GM18511 (cell line): ENCODE results near the gene CWH43.
A peak's percentile ranks its signal among the peaks of the same experiment; 100 is the strongest.
"Not testable (repeated sequence)": the region's sequence is repeated elsewhere in the genome, so short reads cannot be mapped to it uniquely, and the experiment has no call there.

Source experiments
- ATAC-seq: cut with Tn5 transposase; IDR thresholded peaks from one replicate; pipeline ENCODE4 v1.9.1; 2021; ENCODE audit warnings: mild to moderate bottlenecking, moderate library complexity; ENCODE audit not compliant: unreplicated experiment

The CWH43 gene

DNA sequence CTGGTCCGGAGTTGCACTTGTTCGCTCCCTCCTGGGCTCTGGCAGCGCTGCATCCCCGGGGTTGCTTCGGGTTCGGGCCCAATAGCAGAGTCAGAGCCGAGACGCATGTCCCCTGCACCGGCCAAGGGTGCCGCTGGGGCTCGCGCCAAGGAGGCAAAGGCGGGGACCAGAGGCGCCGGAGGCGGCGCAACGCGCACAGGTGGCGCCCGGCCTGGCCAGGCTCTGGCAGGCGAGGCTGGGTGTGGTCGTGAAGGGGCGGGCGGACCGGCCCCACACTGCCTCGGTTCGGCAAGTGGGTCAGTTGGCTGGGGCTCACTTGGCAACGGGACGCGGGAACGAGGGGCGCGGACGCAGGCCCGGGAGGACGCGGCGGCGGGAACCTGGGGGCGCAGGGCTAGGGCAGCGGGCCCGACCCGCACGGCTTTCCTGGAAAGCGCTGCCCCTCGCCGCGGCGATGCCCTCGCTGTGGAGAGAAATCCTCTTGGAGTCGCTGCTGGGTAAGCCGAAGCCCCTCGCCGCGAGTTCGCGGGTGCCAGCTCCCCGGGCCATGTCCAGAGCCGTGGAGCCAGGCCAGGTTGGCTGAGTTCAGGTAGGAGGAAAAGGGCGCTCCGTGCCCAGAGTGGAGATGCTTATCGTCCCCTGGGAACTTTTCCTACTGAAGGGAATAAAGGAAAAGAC is at the start of gene CWH43:
CWH43 (plus strand) TSS at position 300 of the 678 bp plus-strand sequence; CDS start at position 455, 155 bp downstream.
- no peak for ATAC-seq

DNA sequence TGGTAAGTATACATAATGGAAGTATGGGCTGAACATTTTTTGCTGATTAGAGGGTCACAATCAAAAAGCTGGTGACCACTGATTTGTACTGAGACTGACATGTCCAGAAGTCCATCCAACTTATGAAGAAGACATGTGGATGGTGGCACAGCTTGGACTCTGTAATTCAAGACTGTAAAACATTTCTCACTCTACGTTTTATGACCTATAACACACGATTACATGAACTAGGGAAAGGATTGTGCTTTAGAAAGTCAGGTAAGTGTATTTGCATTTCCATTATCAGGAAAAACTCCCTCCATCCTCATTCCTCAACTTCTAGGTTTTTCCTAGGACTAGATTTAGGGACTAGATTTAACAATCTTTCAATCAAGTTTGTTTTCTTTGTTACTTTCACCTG is 49.0 kb upstream of the CWH43 start:
- ATAC-seq = no peak

DNA sequence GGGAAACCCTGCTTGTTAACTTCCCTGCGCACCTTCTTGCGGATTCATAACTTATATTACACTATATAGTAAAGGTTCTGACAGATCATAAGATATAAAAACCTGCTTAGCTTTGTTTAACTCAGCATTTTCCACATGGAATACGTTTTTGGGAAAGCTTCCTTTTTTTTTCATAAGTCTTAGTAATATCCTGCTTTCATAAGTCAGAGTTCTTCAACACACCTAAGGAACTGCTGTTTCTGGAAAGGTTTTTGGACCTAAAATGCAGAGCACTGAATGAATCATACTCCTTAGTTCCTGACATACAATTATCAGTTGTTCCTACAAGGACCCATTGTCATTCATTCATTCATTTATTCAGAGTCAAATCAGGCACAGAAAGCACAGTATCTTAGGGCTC is 47.2 kb upstream of the CWH43 start:
- ATAC-seq = no peak

GRCh38 chr4:48939785-48940184 is 46.3 kb upstream of the CWH43 start:
- ATAC-seq = no peak

GRCh38 chr4:48943387-48943786 is 42.7 kb upstream of the CWH43 start:
- ATAC-seq = no peak

- no peak for ATAC-seq
Observed at GRCh38 chr4:48944252-48944651, 41.8 kb upstream of the CWH43 start.

DNA sequence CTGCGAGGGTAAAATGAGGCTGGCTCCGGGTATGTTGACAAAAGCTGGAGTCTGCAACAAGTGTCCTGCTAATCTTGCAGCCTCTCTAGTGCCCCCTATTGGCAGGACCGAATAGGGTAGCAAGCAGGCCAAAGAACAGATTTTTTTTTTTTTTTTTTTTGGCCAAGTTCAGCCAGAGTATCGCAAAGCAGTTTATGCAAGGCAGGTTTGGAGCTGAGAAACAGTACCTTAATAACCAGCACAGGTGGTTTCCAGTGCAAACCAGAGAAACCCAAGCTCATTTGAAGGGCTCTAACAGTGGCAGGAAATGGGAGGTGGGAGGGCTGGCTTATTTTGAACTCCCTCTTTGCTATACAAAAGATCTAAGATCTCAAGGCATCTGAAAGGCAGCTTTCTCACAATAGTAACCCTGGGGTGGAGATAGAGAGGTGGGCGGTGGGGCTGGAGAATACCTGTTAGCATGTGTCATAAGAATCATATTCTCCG is 41.3 kb upstream of the CWH43 start:
- no peak for ATAC-seq

DNA sequence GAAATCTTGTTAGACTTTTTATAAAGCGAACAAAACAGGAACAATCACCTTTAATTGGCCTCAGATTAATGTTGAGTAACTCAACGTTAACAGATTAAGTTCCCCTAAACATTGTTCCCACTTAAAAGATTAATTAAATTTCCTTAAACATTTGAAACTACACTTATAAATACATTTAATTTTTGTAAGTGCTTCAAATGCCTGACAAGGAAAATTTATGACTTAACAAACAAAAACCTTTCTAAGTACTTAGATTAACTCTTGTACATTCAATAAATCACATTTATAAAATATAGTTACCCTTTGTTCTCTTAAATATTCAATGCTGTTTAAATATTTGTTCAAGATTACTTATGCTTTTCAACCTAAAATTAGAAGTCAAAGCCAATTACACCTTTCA is 40.1 kb upstream of the CWH43 start:
- ATAC-seq = no peak

- no peak for ATAC-seq
Observed at GRCh38 chr4:48947731-48948130, 38.3 kb upstream of the CWH43 start.

- ATAC-seq = no peak
Observed at GRCh38 chr4:48949086-48949485, 37.0 kb upstream of the CWH43 start.

GRCh38 chr4:48949518-48950219 is 36.4 kb upstream of the CWH43 start:
- ATAC-seq = no peak

DNA sequence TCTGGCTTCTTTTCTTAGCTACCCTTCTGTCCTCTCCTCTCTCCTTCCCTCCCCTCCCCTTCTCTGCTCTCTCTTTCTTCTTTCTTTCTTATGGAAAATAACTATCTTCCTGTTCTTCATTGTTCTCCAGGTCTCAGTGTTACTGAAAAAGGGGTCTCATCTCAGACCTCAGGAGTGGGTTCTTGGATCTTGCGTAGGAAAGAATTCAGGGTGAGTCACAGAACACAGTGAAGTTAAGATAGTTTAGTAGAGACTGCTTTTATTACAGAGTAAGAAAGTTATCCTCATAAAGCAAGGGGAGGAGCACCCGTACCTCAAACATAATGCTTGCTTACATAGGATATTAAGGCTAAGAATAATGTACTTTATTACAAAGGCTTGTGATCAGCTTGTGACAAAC is 31.8 kb upstream of the CWH43 start:
- ATAC-seq = no peak

DNA sequence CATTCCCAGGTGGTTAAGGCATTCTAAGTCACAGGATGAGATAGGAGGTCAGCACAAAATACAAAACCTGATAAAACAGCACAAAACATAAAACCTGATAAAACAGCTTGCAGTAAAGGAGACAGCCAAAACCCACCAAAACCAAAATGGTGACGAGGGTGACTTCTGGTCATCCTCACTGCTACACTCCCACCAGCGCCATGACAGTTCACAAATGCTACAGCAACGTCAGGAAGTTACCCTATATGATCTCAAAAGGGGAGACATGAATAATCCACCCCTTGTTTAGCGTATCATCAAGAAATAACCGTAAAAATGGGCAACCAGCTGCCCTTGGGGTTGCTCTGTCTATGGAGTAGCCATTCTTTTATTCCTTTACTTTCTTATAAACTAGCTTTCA is 28.7 kb upstream of the CWH43 start:
- not testable (repeated sequence) for ATAC-seq

DNA sequence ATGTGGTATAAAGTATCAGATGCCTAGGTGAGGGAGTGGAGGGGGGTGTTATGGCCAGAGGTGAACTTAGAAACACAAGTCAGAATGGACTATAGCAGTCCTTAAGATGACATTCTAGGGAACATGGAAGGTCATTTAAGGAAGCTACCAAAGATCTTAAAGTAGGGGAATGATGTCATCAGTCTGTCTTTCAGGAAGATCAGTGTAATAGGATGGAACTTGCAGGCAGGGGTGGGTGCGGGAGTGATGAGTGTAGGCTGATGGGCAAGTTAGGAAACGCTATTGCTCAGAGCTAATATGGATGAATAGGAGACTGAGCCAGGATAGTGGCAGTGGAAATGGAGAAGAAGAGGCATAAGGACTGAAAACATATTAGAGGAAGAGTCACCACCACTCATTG is 27.5 kb upstream of the CWH43 start:
- no peak for ATAC-seq

DNA sequence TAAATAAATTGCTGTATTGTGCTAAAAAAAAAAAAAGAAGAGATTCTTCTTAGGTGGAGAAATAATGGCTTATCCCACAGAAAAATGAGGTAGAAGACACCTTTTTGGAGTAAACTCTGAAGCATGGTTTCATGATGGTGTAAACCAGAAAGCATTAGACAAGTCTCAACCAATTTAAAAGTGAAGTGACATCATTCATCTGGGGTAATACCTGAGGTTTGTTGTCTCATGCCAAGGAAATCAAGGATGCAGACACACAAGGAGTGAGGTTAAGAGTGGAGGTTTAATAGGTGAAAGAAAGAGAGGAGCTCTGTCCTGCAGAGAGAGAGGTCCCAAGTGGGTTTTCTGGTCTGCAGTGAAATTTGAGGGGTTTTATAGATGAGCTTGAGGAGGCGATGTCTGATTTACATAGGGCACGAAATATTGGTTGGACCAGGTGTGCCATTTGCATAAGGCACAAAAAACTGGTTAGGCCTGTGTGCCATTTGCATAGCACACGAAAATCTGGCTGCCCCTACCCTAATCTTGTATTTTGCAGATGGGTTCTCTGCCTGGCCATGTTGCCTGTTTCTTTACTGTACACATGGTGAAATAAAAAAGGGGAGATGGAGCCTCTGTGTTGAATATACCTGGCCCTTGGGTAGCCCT is 25.0 kb upstream of the CWH43 start:
- ATAC-seq = no peak

- no peak for ATAC-seq
Observed at GRCh38 chr4:48962636-48963035, 23.4 kb upstream of the CWH43 start.

- ATAC-seq = peak; percentile 93
Observed at GRCh38 chr4:48963042-48963679, 22.9 kb upstream of the CWH43 start.

GRCh38 chr4:48967101-48967500 is 19.0 kb upstream of the CWH43 start:
- no peak for ATAC-seq

- no peak for ATAC-seq
Observed at GRCh38 chr4:48967631-48968030, 18.4 kb upstream of the CWH43 start.

GRCh38 chr4:48968814-48969213 is 17.3 kb upstream of the CWH43 start:
- ATAC-seq = no peak

GRCh38 chr4:48970471-48970921 is 15.6 kb upstream of the CWH43 start:
- ATAC-seq = no peak
